ENCODE data around the gene TPRN. TPM values are rescaled to one million over a fixed set of nuclear protein-coding genes. Genes with fewer than 3 reads are reported as not detected.
A peak's percentile ranks its signal among the peaks of the same experiment; 100 is the strongest.

TPRN gene
- total and polyA plus RNA-seq, 9 of the 15 experiments (the other 6 are each of a cell fraction or from before 2014, with no cell fraction given): 0.31 to 31.9 (median 4.4) TPM

DNA sequence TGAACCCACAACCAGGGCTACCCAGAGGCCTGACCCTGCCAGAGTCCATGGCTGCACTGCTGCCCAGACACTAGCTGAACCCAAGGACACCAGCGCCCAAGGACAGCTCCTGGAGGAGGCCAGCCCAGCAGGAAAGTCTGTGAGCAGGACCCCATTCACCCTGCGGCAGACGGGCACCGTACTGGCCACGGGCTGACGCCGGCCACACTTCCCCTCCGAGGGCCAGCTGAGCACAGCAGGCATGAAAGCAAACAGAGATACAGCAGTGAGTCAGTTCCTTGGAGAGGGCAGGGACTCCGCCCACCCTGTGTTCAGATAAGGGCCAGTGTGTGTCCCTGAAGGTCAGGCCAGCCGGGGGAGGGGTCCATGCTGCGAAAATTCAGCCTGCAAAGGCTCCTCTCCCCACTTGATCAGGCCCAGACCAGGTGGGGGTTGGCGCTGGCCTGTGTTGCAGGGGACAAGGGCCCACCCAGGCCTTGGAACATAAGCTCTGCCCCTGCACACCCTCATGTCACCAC is 18.3 kb upstream of the TPRN start (continued):
- peak; percentile 77; the same call in 1 of the 2 replicates for TF ChIP-seq ZBTB9 (CRISPR knock-in tag; IDR thresholded peaks at IDR 0.05)
- no peak for TF ChIP-seq IFI16 (CRISPR knock-in tag; IDR thresholded peaks at IDR 0.05)
- no peak for TF ChIP-seq FOXP1 (CRISPR knock-in tag; IDR thresholded peaks at IDR 0.05)
- no peak for TF ChIP-seq ZBTB8A (IDR thresholded peaks at IDR 0.05; ENCODE audit: partially characterized antibody)
- TF ChIP-seq JUND (IDR thresholded peaks at IDR 0.05; ENCODE audit: borderline replicate concordance, low read depth, low read length): peak; percentile 97
- TF ChIP-seq JUND (tag; IDR thresholded peaks at IDR 0.05; ENCODE audit: borderline replicate concordance, low read depth, low read length): peak; percentile 93; the same call in 1 of the 3 replicates
- no peak for TF ChIP-seq ZNF217 (CRISPR knock-in tag; IDR thresholded peaks at IDR 0.05)
- no peak for TF ChIP-seq ZC3H4 (CRISPR knock-in tag; IDR thresholded peaks at IDR 0.05; ENCODE audit: borderline replicate concordance)
- TF ChIP-seq CSDE1 (IDR thresholded peaks at IDR 0.05): no peak
- no peak for TF ChIP-seq IRF2 (CRISPR knock-in tag; IDR thresholded peaks at IDR 0.05)
- TF ChIP-seq SIN3A (IDR thresholded peaks at IDR 0.05; ENCODE audit: borderline replicate concordance in 2 of 2, control insufficient read depth in 1 of 2, low read depth in 2 of 2, low read length in 2 of 2): peak; percentile 78 to 96
- TF ChIP-seq HDAC2 (IDR thresholded peaks at IDR 0.05): peak; percentile 66; the same call in 1 of the 2 replicates
- peak in 1 of 2 experiments; percentile 59; a peak in 2 of 4 replicates for TF ChIP-seq RCOR1 (IDR thresholded peaks at IDR 0.05; ENCODE audit: borderline replicate concordance in 1 of 2, low read depth in 2 of 2, low read length in 2 of 2)
- TF ChIP-seq SP1 (CRISPR knock-in tag; IDR thresholded peaks at IDR 0.05): peak; percentile 84
- peak in 1 of 2 experiments; percentile 17; a peak in 1 of 4 replicates for TF ChIP-seq KDM1A (IDR thresholded peaks at IDR 0.05)
- peak; percentile 77 for TF ChIP-seq ATF3 (IDR thresholded peaks at IDR 0.05)
- TF ChIP-seq ATF3 (CRISPR knock-in tag; conservative IDR thresholded peaks at IDR 0.05): 0 out of 2 replicates have a peak, but pooled peaks have one; percentile 27
- peak; percentile 90 for TF ChIP-seq SMARCA4 (IDR thresholded peaks at IDR 0.05)
- TF ChIP-seq ZNF239 (CRISPR knock-in tag; IDR thresholded peaks at IDR 0.05): peak; percentile 20; the same call in 1 of the 2 replicates
- TF ChIP-seq, protein P1, sequence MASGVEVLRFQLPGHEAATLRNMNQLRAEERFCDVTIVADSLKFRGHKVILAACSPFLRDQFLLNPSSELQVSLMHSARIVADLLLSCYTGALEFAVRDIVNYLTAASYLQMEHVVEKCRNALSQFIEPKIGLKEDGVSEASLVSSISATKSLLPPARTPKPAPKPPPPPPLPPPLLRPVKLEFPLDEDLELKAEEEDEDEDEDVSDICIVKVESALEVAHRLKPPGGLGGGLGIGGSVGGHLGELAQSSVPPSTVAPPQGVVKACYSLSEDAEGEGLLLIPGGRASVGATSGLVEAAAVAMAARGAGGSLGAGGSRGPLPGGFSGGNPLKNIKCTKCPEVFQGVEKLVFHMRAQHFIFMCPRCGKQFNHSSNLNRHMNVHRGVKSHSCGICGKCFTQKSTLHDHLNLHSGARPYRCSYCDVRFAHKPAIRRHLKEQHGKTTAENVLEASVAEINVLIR (CRISPR knock-in tag; IDR thresholded peaks at IDR 0.05): 0 out of 2 replicates have a peak, but pooled peaks have one; percentile 25
- TF ChIP-seq FOXO4 (CRISPR knock-in tag; IDR thresholded peaks at IDR 0.05): peak; percentile 81; the same call in 1 of the 2 replicates
- TF ChIP-seq ZNF507 (tag; conservative IDR thresholded peaks at IDR 0.05): no peak
- TF ChIP-seq ZNF583 (CRISPR knock-in tag; IDR thresholded peaks at IDR 0.05): peak; percentile 91
- no peak for TF ChIP-seq ZNF175 (CRISPR knock-in tag; IDR thresholded peaks at IDR 0.05; ENCODE audit: low read depth)
- TF ChIP-seq TCF7 (IDR thresholded peaks at IDR 0.05; ENCODE audit: borderline replicate concordance): peak; percentile 70
- TF ChIP-seq HOXB6 (CRISPR knock-in tag; IDR thresholded peaks at IDR 0.05; ENCODE audit: borderline replicate concordance): no peak
